HG03159 (cell line): ENCODE results near the gene UBE2M.
A peak's percentile ranks its signal among the peaks of the same experiment; 100 is the strongest.
"Not testable (repeated sequence)": the region's sequence is repeated elsewhere in the genome, so short reads cannot be mapped to it uniquely, and the experiment has no call there.

Experiments used
- ATAC-seq: cut with Tn5 transposase; IDR thresholded peaks from one replicate; pipeline ENCODE4 v1.9.1; 2021; ENCODE audit warnings: mild to moderate bottlenecking, moderate library complexity; ENCODE audit not compliant: unreplicated experiment

UBE2M gene

GRCh38 chr19:58558066-58558622, at the start of gene UBE2M:
TSS of gene UBE2M (minus strand) at chr19:58558611. CDS start at chr19:58558381, 230 bp downstream.
- no peak for ATAC-seq

- ATAC-seq: not testable (repeated sequence)
These were observed 48.8 kb upstream of the UBE2M start for GRCh38 chr19:58607213-58607612.

DNA sequence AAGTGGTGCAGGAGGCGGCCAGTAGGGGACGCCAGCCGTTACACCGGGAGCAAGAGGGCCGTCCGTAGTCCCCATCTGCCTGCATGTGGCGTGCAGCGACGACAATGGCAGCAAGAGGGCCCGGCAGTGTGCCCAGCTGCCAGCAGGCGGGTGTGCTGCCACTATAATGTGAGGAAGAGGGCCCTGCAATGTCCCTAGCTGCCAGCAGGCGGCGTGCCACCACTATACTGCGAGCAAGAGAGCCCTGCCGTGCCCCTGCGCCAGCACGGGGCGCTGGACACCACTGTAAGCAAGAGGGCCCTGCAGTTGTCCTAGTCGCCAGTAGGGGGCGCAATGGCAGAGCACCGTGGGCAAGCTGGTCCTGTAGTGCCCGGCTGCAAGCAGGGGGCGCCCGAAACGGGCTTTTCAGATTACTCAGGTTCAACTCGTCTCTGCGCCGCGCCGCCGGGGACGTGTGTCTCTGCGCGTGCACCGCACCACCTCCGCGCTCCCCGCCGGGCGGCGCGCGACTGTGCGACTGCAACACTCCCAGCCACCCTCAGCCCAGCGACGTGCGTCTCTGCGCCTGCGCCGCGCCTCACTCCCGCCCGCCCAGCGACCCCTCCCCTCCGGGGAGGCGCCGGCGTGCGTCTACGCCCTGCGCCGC, 48.0 kb upstream of the UBE2M start:
- ATAC-seq: not testable (repeated sequence)

DNA sequence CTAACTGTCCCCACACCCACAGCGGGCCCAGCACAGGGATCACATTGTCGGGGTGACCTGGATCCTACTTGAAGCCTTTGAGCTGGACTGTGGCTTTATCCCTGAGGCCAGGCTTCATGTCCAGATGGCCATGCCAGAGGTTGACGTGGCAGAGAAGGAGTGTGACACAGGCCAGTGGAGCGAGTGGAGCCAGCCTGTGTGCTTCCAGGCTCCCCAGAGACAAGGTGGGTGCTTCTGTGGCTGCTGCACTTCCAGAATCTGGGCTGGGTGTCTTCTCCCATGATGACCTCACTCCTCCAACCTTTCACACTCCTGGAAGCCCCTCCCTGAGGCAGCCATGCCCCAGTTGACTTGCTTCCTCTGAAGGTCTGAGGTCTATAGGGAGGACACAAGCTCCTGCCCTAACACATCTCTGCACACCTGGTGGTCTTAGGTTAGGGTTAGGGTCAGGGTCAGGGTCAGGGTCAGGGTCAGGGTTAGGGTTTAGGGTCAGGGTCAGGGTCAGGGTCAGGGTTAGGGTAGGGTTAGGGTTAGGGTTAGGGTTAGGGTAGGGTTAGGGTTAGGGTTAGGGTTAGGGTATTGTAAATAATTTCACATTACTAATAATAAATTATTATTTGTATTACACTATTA, 27.8 kb upstream of the UBE2M start:
- no peak for ATAC-seq

DNA sequence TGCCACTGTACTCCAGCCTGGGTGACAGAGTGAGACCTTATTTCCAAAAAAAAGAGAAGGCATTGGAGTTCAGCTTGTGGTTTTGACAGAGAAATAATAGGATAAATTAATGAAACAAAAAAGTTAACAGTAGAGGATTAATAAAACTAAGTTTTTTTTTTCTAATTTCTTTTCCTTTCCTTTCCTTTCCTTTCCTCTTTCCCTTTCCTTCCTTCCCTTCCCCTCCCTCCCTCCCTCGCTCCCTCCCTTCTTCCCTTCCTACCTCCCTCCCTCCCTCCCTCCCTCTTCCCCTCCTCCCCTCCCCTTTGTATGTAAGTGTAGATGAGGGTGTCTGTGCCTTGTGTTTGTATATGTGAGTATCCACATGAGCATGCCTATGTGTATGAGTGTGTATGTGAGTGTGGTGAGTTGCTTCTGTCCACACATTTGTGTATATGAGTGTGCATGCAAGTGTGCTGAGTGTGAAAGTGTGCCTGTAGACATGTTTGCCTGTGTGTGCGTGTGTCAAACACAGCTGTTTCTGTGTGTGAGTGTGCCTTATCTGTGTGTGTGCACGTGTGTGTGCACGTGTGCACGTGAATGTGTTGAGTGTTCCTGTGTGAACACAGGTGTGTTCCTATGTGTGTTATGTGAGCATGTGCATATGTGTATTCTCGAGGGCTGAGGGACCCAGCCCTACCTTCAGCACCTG, 27.2 kb upstream of the UBE2M start:
- ATAC-seq: no peak

- ATAC-seq: no peak
These were observed 26.4 kb upstream of the UBE2M start for GRCh38 chr19:58584498-58585441.

GRCh38 chr19:58582985-58583384, 24.6 kb upstream of the UBE2M start:
- no peak for ATAC-seq

DNA sequence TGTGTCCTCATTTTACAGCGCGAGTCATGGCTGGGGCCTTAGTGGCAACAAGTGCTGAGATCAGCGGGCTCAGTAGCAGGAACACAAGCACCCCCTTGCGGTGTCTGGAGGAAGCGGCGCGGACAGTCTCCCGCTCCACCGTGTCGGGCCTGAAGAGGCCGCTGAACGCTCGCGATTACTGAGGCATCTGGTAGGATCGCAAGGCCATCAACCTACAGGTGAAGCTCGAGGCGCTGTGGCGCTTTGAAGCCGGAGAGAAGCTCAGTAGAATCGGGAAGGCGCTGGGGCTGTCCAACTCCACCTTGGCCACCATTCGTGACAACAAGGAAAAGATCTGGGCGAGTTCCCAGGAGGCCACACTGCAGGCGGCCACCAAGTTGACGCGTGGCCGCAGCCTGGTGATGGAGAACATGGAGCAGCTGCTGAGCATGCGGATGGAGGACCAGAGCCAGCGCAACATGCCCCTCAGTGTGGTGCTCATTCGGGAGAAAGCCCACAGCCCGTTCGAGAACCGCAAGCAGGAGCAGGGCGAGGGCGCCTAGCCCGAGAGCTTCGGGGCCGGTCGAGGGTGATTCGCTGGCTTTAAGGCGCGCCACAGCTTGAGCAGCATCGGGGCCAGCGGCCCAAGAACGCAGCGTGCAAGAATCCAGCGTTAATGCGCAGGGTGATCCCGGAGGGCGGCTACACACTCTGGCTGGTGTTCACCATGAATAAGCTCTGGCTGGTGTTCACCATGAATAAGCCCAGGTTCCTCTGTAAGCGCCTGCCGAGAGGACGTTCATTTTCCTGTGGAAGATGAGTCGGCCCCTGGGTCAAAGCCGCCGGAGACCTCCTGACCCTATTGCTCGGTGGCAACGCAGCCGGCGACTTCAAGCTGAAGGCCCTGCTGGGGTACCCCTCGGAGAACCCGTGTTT, 23.1 kb upstream of the UBE2M start:
- peak; percentile 60 for ATAC-seq

DNA sequence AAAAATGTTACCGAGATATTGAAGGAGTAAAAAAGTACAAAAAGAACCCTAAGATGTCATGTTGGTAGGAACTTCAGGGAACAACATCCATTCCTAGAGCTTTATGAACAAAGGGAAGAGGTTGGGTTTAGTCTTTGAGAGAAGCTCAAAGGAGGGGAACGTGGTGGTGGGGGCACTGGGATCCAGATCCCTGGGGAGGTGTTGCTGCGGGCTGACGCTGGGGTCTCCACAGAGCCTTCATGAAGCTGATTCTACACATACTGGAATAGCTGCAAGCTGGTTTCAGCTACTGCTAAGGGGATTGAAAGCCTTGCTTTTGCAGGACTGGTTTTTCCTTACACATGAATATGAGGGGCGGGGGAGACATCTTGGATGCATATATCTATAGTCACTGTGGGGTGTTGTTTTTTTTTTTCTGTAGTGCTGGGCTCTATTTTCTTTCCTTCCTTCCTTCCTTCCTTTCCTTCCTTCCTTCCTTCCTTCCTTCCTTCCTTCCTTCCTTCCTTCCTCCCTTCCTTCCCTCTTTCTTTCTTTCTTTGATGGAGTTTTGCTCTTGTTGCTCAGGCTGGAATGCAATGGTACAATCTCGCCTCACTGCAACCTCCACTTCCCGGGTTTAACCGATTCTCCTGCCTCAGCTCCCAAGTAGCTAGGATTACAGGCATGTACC, 21.2 kb upstream of the UBE2M start:
- no peak for ATAC-seq

GRCh38 chr19:58578012-58578925, 19.9 kb upstream of the UBE2M start:
- ATAC-seq: no peak

DNA sequence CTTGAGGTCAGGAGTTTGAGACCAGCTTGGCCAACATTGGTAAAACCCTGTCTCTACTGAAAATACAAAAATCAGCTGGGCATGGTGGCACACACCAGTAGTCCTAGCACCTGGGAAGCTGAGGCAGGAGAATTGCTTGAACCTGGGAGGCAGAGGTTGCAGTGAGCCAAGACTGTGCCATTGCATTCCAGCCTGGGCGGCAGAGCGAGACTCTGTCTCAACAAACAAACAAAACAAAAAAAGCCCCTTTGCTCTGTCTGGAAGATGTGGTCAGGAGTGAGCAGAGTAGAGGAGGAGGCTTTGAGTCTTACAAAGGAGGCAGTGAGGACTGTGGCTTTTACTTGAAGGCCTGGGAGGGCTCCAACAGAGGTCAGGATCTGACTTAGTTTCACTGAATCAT, 19.2 kb upstream of the UBE2M start:
- ATAC-seq: not testable (repeated sequence)

GRCh38 chr19:58575183-58576041, 17.0 kb upstream of the UBE2M start:
- ATAC-seq: peak; percentile 38

GRCh38 chr19:58573658-58574164, 15.3 kb upstream of the UBE2M start:
- no peak for ATAC-seq

DNA sequence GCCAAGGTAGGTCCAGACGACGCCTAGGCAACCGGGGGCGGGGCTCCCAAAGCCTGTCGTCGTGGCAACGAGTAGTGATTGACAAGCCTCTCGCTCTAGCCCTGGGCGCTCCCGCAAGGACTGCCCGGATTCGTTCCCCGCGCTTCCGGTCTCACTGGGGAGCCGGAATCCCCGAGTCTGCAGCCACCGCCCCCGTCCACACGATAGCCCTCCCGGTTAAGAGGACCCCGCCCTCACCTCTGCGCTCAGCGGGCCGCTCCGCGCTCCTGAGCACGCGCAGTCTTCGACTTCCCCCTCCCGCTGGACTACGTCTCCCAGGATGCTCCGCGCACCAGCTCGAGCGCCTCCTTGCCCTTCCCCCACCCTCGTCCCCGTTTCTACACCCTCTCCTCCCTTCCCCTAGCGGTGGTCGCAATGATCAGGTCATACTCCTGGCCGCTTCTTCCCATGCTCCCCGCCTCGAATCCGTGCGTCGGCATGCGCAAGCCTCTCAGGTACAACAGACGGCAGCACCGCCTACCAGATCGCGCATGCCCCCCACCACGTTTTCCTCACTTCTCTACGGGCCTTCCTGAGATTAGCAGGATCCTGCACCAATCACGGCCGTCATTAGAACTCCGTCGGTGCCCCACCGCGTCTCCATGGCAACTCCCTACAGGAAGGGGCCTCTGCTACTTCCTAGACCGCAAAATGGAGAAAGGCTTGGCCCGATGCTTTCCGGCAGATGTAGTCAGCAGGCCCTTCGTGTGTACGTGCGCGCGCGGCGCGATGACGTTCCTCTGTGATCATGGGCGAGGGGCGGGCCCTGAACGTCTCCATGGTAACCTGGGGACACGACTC, 14.6 kb upstream of the UBE2M start, which contains the start of gene MZF1:
Gene MZF1 (minus strand): TSS at position 518 of the 840 bp plus-strand sequence. CDS start 1,946 bp downstream, outside the sequence.
- peak; percentile 57 for ATAC-seq

GRCh38 chr19:58572026-58572817, 13.8 kb upstream of the UBE2M start:
- no peak for ATAC-seq
